Measurements from ENCODE around the gene KRTAP1-1.

- no peak for TF ChIP-seq TAF1 (IDR thresholded peaks at IDR 0.05; ENCODE audit: borderline replicate concordance, low read depth, low read length)
- TF ChIP-seq POLR2AphosphoS5 (IDR thresholded peaks at IDR 0.05; ENCODE audit: low read depth, low read length), result no peak
- no peak for TF ChIP-seq POLR2A (IDR thresholded peaks at IDR 0.05; ENCODE audit: low read depth, low read length)
These were observed 7.2 kb upstream of the KRTAP1-1 start for GRCh38 chr17:41048441-41048840.

Measured in GM12892 (cell line).